GM12891 (cell line): ENCODE results near the gene OR5B3.

Source experiments
- DNase-seq: peaks from one replicate; pipeline ENCODE4 v3.0.0; 2011; ENCODE audit warnings: low spot score; ENCODE audit not compliant: insufficient read length
- FAIRE-seq: peaks from 2 replicates; lab custom pipeline; 2011; peaks lifted over from hg19 to GRCh38; lab: Jason Lieb, UNC
- PAX5 ChIP-seq: IDR thresholded peaks from 2 replicates; pipeline ENCODE4 v1.6.1; 2011; ENCODE audit warnings: low read length, moderate library complexity, mild to moderate bottlenecking; ENCODE audit not compliant: insufficient read depth, severe bottlenecking
- POLR2A ChIP-seq: IDR thresholded peaks from 2 replicates; pipeline ENCODE4 v1.6.1; 2011; ENCODE audit warnings: low read depth, low read length, control low read depth
- POLR2AphosphoS5 ChIP-seq: IDR thresholded peaks from 2 replicates; pipeline ENCODE4 v1.6.1; 2011; ENCODE audit warnings: low read depth, low read length, control low read depth
- POU2F2 ChIP-seq: IDR thresholded peaks from 2 replicates; pipeline ENCODE4 v1.6.1; 2011; ENCODE audit warnings: low read depth, mild to moderate bottlenecking, control low read depth, low read length, moderate library complexity
- SPI1 ChIP-seq: IDR thresholded peaks from 2 replicates; pipeline ENCODE4 v1.6.1; 2011; ENCODE audit warnings: low read depth, low read length, control low read depth
- TAF1 ChIP-seq: IDR thresholded peaks from 2 replicates; pipeline ENCODE4 v1.6.1; 2011; ENCODE audit warnings: low read depth, low read length, control low read depth

The OR5B3 gene

DNA sequence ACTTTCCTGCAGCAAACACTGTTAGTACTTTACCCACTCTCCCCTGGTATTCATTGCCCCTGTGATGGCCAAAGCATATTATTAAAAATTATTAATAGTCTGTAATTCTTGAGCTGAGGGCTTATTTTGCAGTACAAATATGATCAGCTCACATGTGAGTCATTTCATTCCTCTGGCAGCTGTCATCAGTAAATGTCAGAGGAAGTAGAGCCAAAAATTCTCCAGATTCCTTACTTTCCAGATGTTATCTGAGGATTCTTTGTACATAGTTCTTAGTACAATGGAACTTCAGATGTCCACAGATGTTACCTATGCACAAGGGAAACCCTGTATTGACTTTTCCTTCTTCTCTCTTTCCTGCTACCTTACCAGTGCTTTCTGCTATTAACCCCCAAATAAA lies 12.5 kb downstream of the OR5B3 start:
- TF ChIP-seq POLR2AphosphoS5 (no peak), POLR2A (no peak)
- no peak for DNase-seq
- FAIRE-seq, result no peak

DNA sequence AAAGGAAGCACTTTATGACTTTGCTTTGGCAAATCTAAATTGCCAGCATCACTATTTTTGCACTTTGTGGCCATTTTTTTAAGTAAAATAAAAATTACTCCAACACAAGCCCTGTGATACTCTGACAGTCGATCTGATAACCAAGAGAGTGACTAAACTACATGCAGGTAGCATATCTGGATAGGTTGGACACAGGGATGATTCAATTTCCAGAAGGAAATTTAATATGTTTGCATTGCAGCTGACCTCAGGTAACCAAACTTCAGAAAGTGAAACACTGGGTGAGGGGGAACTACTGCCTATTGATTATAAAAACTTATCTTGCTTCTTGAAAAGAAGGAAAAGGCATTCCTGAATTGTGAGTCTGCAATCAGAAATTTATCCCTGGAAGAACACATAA lies 13.9 kb downstream of the OR5B3 start:
- no peak for FAIRE-seq
- TF ChIP-seq SPI1 (no peak), POLR2AphosphoS5 (no peak), TAF1 (no peak), PAX5 (no peak), POLR2A (no peak)
- DNase-seq, result no peak

DNA sequence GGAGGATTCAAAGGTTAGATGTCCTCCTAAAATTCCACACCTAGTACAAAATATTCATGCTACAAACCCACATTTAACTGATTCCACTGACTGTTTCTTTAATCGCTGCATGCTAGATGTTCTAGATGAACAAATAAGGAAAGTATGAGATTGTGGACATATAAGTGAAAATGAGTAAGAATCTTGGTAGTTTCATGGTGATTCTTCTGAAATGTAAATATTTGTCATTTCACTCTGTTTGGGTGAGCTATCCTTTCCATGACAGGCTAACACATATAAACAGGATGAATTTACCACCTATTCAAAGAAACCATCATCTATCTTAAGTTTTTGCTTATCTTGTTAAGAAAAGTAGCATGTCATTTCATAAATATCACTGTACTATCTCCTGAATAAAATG lies 14.8 kb downstream of the OR5B3 start:
- TF ChIP-seq POLR2AphosphoS5 (no peak), SPI1 (no peak), PAX5 (no peak), POU2F2 (no peak), POLR2A (no peak), TAF1 (no peak)
- DNase-seq, result no peak
- no peak for FAIRE-seq

DNA sequence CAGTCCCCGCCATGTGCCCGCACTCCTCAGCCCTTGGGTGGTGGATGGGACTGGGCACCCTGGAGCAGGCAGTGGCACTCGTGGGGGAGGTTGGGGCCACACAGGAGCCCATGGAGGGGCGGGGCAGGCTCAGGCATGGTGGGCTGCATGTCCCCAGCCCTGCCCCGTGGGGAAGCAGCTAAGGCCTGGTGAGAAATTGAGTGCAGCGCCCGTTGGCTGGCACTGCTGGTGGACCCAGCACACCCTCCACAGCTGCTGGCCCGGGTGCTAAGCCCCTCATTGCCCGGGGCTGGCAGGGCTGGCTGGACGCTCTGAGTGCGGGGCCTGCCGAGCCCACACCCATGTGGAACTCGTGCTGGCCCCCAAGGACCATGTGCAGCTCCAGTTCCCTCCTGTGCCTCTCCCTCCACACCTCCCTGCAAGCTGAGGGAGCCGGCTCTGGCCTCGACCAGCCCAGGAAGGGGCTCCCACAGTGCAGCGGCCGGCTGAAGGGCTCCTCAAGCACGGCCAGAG lies 16.1 kb downstream of the OR5B3 start:
- FAIRE-seq (no peak), DNase-seq (no peak)
- no peak for TF ChIP-seq TAF1
- TF ChIP-seq PAX5, result no peak
- no peak for TF ChIP-seq POLR2A
- TF ChIP-seq SPI1, result no peak
- TF ChIP-seq POU2F2, result no peak
- no peak for TF ChIP-seq POLR2AphosphoS5

GRCh38 chr11:58358969-58359368 lies 47.7 kb downstream of the OR5B3 start, which contains the start of gene OR5B17:
TSS of gene OR5B17 (minus strand) at chr11:58359069. CDS start at chr11:58359069, 0 bp downstream.
- FAIRE-seq, result no peak
- TF ChIP-seq SPI1 (no peak), POU2F2 (no peak), POLR2A (no peak), POLR2AphosphoS5 (no peak), TAF1 (no peak), PAX5 (no peak)
- no peak for DNase-seq

DNA sequence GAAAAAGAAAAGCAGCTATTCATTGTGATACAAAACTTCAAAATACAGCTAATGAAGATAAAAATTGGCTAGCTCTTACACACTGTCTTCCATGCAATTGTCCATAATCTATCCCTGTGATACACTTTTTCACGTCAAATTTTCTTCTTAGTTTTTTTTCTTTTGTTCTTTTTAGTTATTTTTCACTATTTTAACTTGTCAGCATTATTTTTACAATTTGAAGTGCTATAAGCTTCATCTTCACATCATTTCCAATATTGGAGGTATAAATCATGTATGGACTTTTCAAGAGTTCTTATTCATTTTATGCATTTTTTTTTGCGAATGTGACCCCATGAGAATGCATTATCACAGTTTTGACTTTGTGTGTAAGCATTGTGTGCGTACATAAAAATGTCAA lies 51.9 kb downstream of the OR5B3 start:
- DNase-seq (no peak), FAIRE-seq (no peak)
- TF ChIP-seq POLR2AphosphoS5 (no peak), POLR2A (no peak), POU2F2 (no peak), SPI1 (no peak)
